NCI-H2081 treated with DMSO at 0.1 percent for 48 hours (cell line): ENCODE results near the gene NMRK2.
"Not testable (repeated sequence)": the region's sequence is repeated elsewhere in the genome, so short reads cannot be mapped to it uniquely, and the experiment has no call there.

Experiments
- DNase-seq: peaks from one replicate; lab custom pipeline; 2025; lab: John Stamatoyannopoulos, UW

Gene NMRK2

GRCh38 chr19:3936506-3937442, 3.9 kb downstream of the NMRK2 start:
- no peak for DNase-seq

- not testable (repeated sequence) for DNase-seq
These were observed 5.6 kb downstream of the NMRK2 start for GRCh38 chr19:3938300-3938950.

DNA sequence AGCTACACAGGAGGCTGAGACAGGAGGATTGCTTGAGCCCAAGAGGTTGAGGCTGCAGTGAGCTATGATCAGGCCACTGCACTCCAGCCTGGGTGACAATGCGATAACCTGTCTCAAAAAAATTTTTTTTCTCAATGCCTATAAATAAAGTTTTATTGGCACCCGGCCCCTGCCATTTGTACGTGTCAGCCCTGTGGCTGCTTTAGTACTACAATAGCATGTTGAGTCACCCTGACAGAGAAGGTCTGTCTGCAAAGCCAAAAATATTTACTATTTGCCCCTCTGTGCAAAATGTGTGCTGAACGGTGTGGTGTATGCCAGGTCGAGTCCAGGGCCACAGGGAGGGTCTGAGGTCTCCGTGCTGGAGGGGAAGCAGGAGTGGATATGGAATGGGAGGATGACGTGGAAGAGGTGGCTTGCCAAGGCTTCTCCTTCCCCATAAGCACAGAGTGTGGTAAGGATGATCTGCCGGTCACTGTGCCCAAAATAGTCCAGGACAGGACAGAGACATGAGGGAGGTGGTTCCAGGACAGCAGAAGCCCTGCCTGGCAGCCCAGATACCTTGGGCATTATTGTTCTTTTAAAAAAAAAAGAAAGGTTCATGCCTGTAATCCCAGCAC, 10.0 kb downstream of the NMRK2 start:
- no peak for DNase-seq

GRCh38 chr19:3944018-3944721, 11.3 kb downstream of the NMRK2 start:
- DNase-seq = no peak

DNA sequence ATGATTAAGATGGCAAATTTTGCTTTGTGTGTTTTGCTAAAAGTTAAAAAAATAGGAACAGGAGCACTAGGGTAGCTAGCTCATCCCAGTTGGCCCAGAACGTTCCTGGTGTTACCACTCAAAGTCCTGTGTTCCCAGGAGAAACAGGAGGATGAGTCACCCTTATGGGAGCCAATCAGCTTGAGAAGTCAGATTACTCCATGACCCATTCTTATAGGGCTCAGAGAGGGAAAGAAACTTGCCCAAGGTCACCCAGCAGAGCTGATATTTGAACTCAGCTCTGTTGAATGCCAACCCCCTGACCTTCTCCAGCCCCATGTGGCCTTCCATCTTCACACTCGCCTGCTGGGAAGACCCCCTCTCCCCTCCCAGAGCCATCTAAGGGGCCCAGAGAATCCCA, 13.0 kb downstream of the NMRK2 start:
- DNase-seq = no peak

GRCh38 chr19:3947316-3947933, 14.6 kb downstream of the NMRK2 start:
- DNase-seq = not testable (repeated sequence)

GRCh38 chr19:3949294-3949693, 16.4 kb downstream of the NMRK2 start:
- no peak for DNase-seq

- no peak for DNase-seq
These were observed 17.4 kb downstream of the NMRK2 start for GRCh38 chr19:3949997-3950859.

DNA sequence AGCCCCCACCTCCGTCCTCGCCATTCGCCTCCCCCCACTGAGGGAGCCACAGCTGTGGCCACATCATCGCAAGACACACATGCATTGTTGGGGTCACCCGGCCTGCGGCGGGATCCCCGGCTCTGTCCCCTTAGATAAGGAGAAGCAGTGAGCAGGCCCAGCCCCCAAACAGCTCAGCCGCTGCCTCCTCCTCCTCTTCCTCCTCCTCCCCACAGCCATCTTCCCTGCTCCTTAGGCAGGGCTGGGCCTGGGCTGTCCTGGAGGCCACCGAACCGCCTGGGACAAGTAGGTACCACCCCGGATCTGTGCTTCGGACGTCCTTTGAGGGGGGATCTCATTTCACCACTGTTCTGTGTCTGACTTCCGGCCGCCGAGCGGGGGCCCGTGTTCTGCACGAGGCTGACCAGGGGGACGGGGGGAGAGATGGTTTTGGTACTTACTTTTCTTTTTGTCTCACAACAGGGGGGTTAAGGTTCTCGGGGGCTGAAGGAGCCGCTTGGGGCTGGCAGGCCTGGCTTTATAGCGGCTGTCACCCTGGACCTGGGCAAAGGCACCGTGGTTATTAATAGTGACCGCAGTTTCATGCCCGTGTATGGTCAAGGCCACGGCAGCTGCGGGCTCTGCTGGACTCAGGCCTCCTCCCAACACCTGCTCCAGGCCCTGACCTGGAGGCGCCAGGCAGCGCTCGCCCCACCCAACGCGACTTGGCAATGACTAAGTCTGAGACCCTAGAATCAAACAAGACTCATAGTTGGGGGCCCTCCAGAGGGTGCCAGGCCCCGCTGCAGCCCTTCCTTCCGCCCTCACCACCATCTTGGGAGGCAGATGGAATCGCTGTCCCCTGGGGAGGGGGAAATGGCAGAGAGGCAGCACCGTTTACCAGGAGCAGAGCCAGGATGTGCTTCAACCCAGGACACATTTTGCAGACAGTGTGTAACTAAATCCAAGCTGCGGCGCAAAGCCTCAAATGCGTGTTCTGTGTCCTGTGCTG, 18.3 kb downstream of the NMRK2 start:
- DNase-seq = no peak

- not testable (repeated sequence) for DNase-seq
These were observed 19.9 kb downstream of the NMRK2 start for GRCh38 chr19:3952755-3953276.

DNA sequence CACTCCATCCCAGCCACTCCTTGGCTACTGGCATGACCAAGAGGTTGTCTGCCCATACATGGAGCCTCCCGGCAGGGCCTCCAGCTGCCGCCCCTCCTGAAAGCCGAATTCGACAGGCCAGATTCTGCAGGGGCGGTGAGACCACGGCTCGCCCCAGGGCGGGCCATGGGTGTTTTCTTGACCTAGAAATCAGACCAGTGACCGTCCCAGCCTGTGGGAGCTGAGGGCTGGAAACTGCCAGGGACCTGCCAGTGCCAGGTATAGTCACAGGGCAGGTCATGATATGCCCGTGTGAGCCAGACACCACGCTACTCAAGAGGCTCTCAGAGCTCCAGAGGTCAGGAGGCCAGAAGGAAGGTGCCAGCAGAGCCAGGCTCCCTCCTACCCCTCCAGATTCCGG, 21.2 kb downstream of the NMRK2 start:
- DNase-seq = no peak

DNA sequence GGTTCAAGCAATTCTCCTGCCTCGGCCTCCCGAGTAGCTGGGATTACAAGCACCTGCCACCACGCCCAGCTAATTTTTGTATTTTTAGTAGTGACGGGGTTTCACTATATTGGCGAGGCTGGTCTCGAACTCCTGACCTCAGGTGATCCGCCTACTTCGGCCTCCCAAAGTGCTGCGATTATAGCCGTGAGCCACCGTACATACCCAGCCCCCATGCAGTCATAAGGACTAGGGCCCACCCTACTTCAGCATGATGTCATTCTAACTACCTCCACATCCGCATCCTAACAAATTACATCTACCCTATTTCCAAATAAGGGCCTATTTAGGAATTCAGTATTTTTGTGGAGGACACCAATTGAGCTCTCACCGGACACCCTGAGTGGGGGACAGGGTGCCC, 22.4 kb downstream of the NMRK2 start:
- DNase-seq = not testable (repeated sequence)

DNA sequence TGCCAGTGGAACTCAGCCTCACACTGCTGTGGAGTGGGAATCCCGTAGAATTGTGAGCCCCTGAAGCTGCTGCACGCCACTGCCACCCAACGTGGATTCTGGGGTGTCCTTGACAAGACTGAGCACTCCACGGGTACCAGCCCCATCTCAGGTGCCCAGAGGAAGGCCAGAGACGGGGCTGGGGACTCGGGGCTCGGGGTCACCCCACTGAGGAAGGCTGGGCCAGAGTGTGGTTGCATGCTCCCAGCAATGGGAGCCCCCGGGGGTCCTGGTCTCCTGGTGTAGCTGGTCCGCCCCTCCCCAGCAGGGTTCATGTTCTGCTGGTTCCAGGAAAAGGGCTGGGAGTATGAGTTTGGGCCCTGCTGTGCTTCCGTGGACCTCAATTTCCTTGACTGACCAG, 22.8 kb downstream of the NMRK2 start:
- no peak for DNase-seq

GRCh38 chr19:3958836-3959765, 26.2 kb downstream of the NMRK2 start:
- DNase-seq = no peak

GRCh38 chr19:3959766-3960131, 26.9 kb downstream of the NMRK2 start:
- no peak for DNase-seq

DNA sequence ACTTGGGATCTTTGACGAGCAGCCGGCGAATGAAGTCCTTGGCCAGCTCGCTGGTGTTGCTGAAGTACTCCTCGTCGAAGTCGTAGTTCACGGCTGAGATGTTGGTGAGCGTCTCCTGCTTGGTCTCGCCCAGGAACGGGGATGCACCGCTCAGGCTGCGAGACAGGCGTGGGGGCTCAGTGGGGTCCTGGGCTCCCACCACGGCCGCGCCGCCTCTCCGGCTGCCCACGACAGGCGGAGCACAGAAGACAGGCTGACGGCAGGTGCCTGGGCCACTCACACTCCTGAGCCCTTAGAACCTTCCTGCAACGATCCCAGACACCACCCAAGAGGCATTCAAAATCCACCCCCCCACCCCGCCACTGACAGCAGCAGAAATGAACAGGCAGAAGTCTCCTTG, 28.1 kb downstream of the NMRK2 start:
- no peak for DNase-seq

DNA sequence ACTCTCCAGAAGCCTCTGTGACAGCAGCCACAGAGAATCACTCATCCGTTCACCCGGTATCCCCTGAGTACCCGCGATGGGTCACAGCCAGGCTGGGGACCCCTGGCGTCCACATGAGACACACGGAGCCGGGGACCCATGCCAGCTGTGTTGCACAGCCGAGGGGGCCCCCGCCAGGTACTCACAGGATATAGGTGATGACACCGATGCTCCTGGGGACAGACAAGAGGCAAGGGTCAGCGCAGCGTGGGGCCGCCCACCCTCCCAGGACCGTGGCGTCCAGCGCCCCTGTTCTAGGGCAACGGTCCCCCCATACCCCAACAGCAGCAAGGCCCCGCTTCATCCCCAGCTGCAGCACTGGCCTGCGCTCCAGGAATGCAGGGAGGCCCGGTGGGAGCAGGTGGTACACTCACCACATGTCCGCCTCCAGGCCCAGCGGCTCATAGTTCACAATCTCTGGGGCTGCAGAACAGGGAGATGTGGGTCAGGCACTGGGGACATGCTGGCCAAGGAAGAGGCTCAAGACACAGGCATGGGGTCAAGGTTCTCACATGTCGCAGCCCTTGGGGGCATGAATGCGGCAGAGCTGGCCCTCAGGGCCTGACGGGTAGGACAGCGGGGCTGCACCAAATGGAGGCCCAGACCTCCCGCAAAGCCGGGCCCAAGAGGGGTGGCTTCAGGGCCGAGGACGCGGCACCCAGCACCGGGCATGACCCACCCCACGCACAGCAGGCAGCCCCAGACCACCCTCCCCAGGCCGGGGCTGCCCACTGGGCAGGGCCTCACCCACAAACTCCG, 30.8 kb downstream of the NMRK2 start:
- DNase-seq = no peak
